Neural cell (in vitro differentiated cells): ENCODE results near the gene WDR37.

ENCODE experiments used
- EZH2 ChIP-seq: fragments of 200-600, 300-800 bp; shearing (Covaris generic), sonication (generic); IDR thresholded peaks from 2 replicates; pipeline ENCODE4 v1.6.1; 2014; ENCODE audit warnings: antibody characterized with exemption, low read length, borderline replicate concordance, mild to moderate bottlenecking; ENCODE audit not compliant: insufficient read depth, poor library complexity, severe bottlenecking
- REST ChIP-seq: IDR thresholded peaks from 2 replicates; pipeline ENCODE4 v1.6.1; 2012; ENCODE audit warnings: borderline replicate concordance
- TF ChIP-seq, protein P1 (sequence below): fragments of 450-650 bp; IDR thresholded peaks from 2 replicates; pipeline ENCODE4 v1.5.1; 2014; ENCODE audit warnings: antibody characterized with exemption, mild to moderate bottlenecking, moderate library complexity; ENCODE audit not compliant: poor library complexity, severe bottlenecking

- no peak for TF ChIP-seq EZH2
- TF ChIP-seq REST: no peak
- TF ChIP-seq, protein P1, sequence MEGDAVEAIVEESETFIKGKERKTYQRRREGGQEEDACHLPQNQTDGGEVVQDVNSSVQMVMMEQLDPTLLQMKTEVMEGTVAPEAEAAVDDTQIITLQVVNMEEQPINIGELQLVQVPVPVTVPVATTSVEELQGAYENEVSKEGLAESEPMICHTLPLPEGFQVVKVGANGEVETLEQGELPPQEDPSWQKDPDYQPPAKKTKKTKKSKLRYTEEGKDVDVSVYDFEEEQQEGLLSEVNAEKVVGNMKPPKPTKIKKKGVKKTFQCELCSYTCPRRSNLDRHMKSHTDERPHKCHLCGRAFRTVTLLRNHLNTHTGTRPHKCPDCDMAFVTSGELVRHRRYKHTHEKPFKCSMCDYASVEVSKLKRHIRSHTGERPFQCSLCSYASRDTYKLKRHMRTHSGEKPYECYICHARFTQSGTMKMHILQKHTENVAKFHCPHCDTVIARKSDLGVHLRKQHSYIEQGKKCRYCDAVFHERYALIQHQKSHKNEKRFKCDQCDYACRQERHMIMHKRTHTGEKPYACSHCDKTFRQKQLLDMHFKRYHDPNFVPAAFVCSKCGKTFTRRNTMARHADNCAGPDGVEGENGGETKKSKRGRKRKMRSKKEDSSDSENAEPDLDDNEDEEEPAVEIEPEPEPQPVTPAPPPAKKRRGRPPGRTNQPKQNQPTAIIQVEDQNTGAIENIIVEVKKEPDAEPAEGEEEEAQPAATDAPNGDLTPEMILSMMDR: no peak
These were observed 113.2 kb downstream of the WDR37 start for GRCh38 chr10:1169186-1169885.
